ENCODE results near the gene TRPT1. TPM values are rescaled to one million over a fixed set of nuclear protein-coding genes. Genes with fewer than 3 reads are reported as not detected.

Gene TRPT1
- total RNA-seq, 2 experiments from 2014 or later: 37.8 to 44.8 TPM

DNA sequence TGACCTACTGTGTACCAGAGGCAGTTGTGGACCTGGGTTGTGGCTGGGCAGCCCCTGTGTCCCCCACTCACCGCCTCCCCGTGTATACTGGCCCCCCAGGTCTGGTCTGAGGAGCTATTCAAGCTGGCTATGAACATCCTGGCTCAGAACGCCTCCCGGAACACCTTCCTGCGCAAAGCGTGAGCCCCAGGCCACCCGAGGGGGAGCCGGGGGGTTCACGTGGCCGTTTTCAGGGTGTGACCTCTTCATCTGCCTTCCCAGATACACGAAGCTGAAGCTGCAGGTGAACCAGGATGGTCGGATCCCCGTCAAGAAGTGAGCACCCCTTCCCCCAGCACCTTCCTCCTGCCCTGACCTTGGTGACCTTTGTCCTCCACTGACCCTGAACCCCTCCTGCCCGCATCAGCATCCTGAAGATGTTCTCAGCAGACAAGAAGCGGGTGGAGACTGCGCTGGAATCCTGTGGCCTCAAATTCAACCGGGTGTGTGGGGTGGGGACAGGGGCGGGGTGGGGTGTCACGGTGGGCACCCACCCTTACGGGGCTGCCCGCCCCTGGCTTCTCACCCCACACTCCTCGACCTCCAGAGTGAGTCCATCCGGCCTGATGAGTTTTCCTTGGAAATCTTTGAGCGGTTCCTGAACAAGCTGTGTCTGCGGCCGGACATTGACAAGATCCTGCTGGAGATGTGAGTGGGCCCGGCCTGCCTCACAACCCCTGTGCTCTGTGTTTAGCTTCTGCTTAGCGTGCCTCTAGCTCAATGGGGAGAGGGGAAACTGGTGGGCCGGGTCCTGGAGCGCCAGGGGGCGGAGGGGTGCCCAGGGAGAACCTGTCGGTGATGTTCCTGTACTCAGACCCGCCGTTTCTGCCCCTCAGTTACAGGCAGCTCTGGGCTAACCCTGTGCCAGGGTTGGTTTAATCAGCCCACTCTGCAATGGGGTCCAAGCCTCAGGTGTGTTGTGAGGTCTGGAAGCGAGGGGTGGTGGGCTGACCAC is 29.4 kb upstream of the TRPT1 start:
- no peaks in the 10 kb centered on the region for H3K9me3 Mint-ChIP-seq (ENCODE audit: insufficient read depth)
- ChIA-PET POLR2A (interaction anchor here (0.7 to 1.2 kb wide), 3 partner anchors 14 to 29 kb away, joined by 3 to 5 read pairs (median 3); partner anchors contain the start of genes NUDT22 and TRPT1), CTCF (interaction anchor here (0.6 to 1.9 kb wide), 4 partner anchors 9 to 27 kb away, joined by 3 to 4 read pairs (median 4); partner anchors contain the start of gene PPP1R14B)
- H3K36me3 Mint-ChIP-seq (ENCODE audit: low read depth): peaks cover 15% of the 10 kb centered on the region
- no peak overlapping the region for H3K27ac Mint-ChIP-seq
- DNase-seq: no peak
- no peak overlapping the region for H3K4me3 Mint-ChIP-seq
- H3K4me1 Mint-ChIP-seq (ENCODE audit: low read depth): peaks cover 35% of the 10 kb centered on the region
- H3K27me3 Mint-ChIP-seq (ENCODE audit: low read depth): no peaks in the 10 kb centered on the region
- no peak for ATAC-seq

DNA sequence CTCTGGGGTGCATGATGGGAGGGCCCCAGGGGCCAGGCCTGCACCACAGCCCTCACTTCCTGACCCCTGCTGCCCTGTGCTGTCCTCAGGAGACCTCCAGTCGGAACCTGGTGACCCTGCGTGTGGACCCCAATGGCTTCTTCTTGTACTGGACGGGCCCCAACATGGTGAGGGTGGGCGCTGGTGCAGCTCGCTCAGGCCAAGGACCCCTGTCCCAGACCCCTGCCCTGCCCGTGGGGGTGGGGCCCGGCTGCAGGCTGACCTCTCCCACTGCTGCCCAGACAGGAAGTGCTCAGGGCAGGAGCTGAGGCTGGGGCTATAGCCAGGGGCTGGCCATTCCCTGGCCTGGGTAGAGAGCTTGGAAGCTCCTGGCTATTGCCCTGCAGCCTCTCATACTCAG is 28.3 kb upstream of the TRPT1 start:
- no peak overlapping the region for H3K4me3 Mint-ChIP-seq
- H3K27ac Mint-ChIP-seq: no peak overlapping the region
- ChIA-PET CTCF (interaction anchor here (1.5 to 1.9 kb wide), 2 partner anchors 10 to 28 kb away, joined by 3 to 4 read pairs; no protein-coding TSS in a partner anchor), POLR2A (interaction anchor here (0.7 to 1.2 kb wide), 2 partner anchors 15 kb away, joined by 3 to 5 read pairs; no protein-coding TSS in a partner anchor)
- H3K36me3 Mint-ChIP-seq (ENCODE audit: low read depth): peaks cover 8% of the 10 kb centered on the region
- peaks cover 36% of the 10 kb centered on the region for H3K4me1 Mint-ChIP-seq (ENCODE audit: low read depth)
- DNase-seq: no peak
- H3K9me3 Mint-ChIP-seq (ENCODE audit: insufficient read depth): no peaks in the 10 kb centered on the region
- no peaks in the 10 kb centered on the region for H3K27me3 Mint-ChIP-seq (ENCODE audit: low read depth)
- ATAC-seq: no peak

DNA sequence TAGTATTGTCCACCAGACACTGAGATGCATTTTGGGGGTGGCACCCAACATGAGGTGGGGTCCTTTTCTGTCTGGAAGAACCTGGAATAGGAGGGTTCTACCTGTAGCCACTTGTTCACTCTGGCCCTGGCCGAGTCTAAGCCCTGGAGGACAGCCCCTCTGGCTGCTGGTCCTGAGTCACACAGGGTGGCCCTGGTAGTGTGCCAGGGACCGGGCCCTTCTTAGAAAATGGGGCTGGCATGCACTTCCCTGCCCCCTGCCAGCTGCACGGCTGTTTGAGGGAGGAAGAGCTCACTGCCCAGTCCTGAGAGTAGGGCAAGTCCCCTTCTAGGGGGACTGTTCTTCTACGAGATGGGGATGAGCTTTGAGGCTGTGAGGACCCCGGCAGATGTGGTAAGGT is 27.5 kb upstream of the TRPT1 start:
- DNase-seq (no peak), ATAC-seq (no peak)
- H3K27me3 Mint-ChIP-seq (ENCODE audit: low read depth): no peaks in the 10 kb centered on the region
- H3K27ac Mint-ChIP-seq: no peak overlapping the region
- POLR2A ChIA-PET: interaction anchor here (0.7 kb wide), 1 partner anchor 15 kb away, joined by 3 read pairs; no protein-coding TSS in a partner anchor
- no peaks in the 10 kb centered on the region for H3K9me3 Mint-ChIP-seq (ENCODE audit: insufficient read depth)
- CTCF ChIA-PET: interaction anchor here (1.5 to 1.9 kb wide), 2 partner anchors 9 to 29 kb away, joined by 3 to 4 read pairs; no protein-coding TSS in a partner anchor
- H3K4me3 Mint-ChIP-seq: peak overlapping the region; percentile 18
- H3K4me1 Mint-ChIP-seq (ENCODE audit: low read depth): peaks cover 33% of the 10 kb centered on the region
- peaks cover 7% of the 10 kb centered on the region for H3K36me3 Mint-ChIP-seq (ENCODE audit: low read depth)

DNA sequence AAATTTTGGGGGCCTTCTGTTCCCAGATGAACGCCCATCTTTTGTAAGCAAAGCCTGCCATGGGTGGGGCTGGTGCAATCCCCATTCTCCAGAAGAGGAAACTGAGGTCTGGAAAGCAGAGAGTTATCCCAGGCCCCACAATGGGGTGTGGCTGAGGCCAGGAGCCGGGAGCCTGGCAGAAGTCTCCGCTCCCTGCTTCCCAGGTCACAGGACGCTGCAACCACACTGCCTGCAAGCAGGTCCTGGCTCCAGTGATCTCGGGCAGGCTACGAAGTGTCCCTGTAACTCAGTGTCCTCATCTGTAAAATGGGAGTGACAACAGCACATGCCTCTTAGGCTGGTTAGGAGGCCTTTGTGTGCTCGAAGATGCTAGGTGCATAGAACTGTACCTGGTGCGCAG is 27.1 kb upstream of the TRPT1 start:
- ChIA-PET CTCF (interaction anchor here (3.7 kb wide), 2 partner anchors 15 to 48 kb away, joined by 23 to 63 read pairs; partner anchors contain the start of gene CATSPERZ), POLR2A (interaction anchor here (2.4 kb wide), 1 partner anchor 46 kb away, joined by 9 read pairs; the partner anchor contains the start of gene FERMT3)
- H3K9me3 Mint-ChIP-seq (ENCODE audit: insufficient read depth): no peaks in the 10 kb centered on the region
- peaks cover 7% of the 10 kb centered on the region for H3K36me3 Mint-ChIP-seq (ENCODE audit: low read depth)
- no peak for ATAC-seq
- no peak overlapping the region for H3K27ac Mint-ChIP-seq
- DNase-seq: no peak
- peaks cover 36% of the 10 kb centered on the region for H3K4me1 Mint-ChIP-seq (ENCODE audit: low read depth)
- H3K27me3 Mint-ChIP-seq (ENCODE audit: low read depth): no peaks in the 10 kb centered on the region
- H3K4me3 Mint-ChIP-seq: peak overlapping the region; percentile 18

DNA sequence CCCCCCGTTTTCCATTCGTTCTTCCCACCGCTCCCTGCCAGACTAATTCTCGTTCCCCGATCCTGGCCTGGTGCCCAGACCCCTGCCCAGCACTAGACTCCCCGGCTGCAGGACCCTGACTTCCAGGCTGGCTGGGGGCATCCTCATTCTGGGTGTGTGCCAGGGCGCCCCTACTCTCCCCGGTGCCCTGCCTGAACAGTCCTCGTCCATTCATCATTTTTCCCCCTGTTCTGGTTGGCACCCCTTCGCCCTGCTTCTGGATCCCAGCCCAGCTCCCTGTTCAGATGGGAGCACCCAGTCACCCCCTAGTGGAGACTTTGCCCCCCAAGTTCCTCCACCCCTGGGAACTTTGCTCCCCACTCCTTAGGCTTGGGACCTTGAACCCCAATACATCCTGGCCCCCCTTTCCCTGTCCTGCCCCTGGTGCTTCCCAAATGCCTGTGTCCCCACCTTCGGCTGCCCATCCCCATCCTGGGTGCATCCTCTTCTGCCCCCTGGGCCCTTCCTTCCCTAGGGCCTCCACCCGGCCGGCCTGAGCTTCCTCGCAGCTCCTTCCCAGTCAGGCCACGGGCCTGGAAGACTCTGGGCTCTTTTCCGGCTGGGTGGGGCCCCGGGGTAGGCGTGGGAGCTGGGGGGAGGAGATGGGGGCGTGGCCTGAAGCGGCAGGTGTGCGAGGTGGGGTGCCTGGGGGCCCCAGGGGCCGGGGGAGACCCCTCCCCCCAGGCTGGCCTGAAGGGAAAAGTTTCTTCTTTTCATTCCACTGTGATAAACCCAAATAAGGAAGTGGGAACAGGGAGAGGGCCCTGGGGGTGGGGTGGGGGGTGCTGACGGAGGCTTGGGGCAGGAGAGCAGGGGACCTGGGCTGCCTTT is 26.3 kb upstream of the TRPT1 start:
- Mint-ChIP-seq H3K27ac (peak overlapping the region; percentile 48), H3K4me3 (peak overlapping the region; percentile 89), H3K36me3 (ENCODE audit: low read depth) (peaks cover 4% of the 10 kb centered on the region), H3K9me3 (ENCODE audit: insufficient read depth) (no peaks in the 10 kb centered on the region), H3K4me1 (ENCODE audit: low read depth) (peaks cover 41% of the 10 kb centered on the region), H3K27me3 (ENCODE audit: low read depth) (no peaks in the 10 kb centered on the region)
- ATAC-seq (peak; percentile 15), DNase-seq (peak; percentile 42)
- CTCF ChIA-PET: interaction anchor here (0.6 to 3.7 kb wide), 8 partner anchors 10 to 67 kb away, joined by 3 to 63 read pairs (median 8); partner anchors contain the start of genes CATSPERZ and FKBP2
- POLR2A ChIA-PET: interaction anchor here (0.5 to 2.4 kb wide), 6 partner anchors 9 to 67 kb away, joined by 3 to 18 read pairs (median 4); partner anchors contain the start of genes FERMT3 and STIP1

DNA sequence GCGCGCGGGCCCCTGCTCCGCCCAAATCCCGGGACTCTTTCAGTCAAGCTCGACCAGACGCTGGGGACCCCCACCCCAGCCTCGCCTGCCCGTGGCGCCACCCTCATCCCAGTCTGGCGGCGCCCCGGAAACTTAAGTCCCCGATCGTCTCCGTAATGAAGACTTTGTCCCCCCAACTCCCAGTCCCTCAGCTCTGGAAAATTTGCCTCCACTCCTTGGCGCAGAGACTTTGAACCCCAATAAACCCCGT is 25.7 kb upstream of the TRPT1 start:
- peaks cover 44% of the 10 kb centered on the region for H3K4me1 Mint-ChIP-seq (ENCODE audit: low read depth)
- peaks cover 4% of the 10 kb centered on the region for H3K36me3 Mint-ChIP-seq (ENCODE audit: low read depth)
- H3K27ac Mint-ChIP-seq: peak overlapping the region; percentile 48
- ChIA-PET POLR2A (interaction anchor here (0.5 to 2.4 kb wide), 6 partner anchors 10 to 66 kb away, joined by 3 to 18 read pairs (median 4); partner anchors contain the start of genes FERMT3 and STIP1), CTCF (interaction anchor here (0.6 to 3.7 kb wide), 8 partner anchors 10 to 66 kb away, joined by 3 to 63 read pairs (median 8); partner anchors contain the start of genes CATSPERZ and FKBP2)
- ATAC-seq: no peak
- no peak for DNase-seq
- no peaks in the 10 kb centered on the region for H3K9me3 Mint-ChIP-seq (ENCODE audit: insufficient read depth)
- peak overlapping the region; percentile 89 for H3K4me3 Mint-ChIP-seq
- no peaks in the 10 kb centered on the region for H3K27me3 Mint-ChIP-seq (ENCODE audit: low read depth)

DNA sequence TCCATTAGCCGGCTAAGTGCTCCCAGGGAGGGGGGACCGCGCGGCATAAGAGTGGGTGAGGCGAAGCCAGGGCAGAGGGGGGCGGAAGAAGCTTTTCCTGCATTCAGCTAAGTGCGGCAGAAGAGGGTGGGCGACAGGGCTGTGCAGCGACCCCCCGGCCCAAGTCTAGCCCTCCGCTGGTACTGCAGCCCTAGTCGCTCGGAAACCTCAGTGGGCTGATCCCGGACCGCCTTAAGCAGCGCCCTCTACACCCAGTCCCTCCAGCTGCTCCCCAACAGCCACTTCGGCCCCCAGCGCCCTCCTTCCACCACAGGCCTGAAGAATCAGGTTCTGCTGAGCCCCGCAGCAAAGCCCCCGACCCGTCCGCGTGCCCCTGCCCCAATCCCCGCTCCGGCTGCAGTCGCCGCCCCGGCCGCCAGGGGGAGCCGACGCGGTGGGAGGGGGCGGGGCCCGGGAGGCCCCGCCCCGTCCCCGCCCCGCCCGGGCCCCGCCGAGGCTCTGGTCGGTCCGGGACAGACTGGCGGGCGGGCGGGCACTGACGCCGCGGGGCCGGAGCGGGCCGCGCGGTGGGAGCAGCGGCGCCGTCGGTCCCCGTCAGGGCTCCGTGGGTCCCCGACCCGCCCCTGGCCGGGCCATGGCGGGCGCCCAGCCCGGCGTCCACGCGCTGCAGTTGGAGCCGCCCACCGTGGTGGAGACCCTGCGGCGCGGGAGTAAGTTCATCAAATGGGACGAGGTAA is 25.2 kb upstream of the TRPT1 start, which contains the start of gene PLCB3:
PLCB3 (plus strand) TSS at position 515 of the 737 bp plus-strand sequence; CDS start at position 635, 120 bp downstream.
- ChIA-PET POLR2A (interaction anchor here (0.6 to 2.4 kb wide), 6 partner anchors 10 to 66 kb away, joined by 3 to 18 read pairs (median 6); partner anchors contain the start of genes BAD, FERMT3 and STIP1), CTCF (interaction anchor here (0.6 to 3.7 kb wide), 15 partner anchors 9 to 80 kb away, joined by 3 to 63 read pairs (median 5); partner anchors contain the start of genes CATSPERZ, DNAJC4, FKBP2 and STIP1)
- H3K4me3 Mint-ChIP-seq: peak within 1 kb of the TSS; percentile 89
- no peaks in the 10 kb centered on the region for H3K27me3 Mint-ChIP-seq (ENCODE audit: low read depth)
- ATAC-seq (peak; percentile 71), DNase-seq (peak; percentile 67)
- peaks cover 44% of the 10 kb centered on the region for H3K4me1 Mint-ChIP-seq (ENCODE audit: low read depth)
- peak within 1 kb of the TSS; percentile 73 for H3K27ac Mint-ChIP-seq
- H3K36me3 Mint-ChIP-seq (ENCODE audit: low read depth): peaks cover under 1% of the 10 kb centered on the region
- no peaks in the 10 kb centered on the region for H3K9me3 Mint-ChIP-seq (ENCODE audit: insufficient read depth)

DNA sequence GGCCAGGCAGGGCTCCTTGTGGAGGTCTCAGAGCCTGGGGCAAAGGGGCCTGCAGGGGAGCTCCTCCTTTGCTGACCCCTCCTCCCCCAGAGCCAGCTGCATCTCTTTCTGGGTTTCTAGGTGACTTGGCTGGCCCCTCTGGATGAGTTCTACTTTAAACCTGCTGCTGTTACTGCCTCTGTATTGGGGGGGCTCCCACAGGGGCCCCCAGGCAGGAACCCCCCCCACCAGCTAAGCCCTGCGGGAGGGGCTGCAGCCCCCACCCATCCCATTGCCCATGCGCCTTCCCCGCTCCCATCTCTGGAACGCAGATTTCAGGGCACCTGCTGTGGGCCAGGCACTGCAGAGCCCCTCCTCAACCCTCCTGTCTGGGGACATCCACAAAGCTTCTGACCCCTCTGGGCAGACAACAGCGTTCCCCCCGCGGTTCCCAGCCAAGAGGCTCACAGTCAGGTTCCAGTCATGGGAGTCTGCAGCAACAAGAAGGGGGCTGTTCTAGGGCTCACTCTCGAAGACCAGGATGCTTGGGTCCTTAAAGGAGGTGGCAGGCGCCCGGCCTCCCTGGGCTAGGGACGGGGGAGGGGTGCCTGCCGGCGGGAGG is 24.5 kb upstream of the TRPT1 start:
- no peak for ATAC-seq
- H3K36me3 Mint-ChIP-seq (ENCODE audit: low read depth): no peaks in the 10 kb centered on the region
- CTCF ChIA-PET: interaction anchor here (0.7 to 3.7 kb wide), 11 partner anchors 8 to 81 kb away, joined by 3 to 63 read pairs (median 5); partner anchors contain the start of genes CATSPERZ, DNAJC4 and STIP1
- POLR2A ChIA-PET: interaction anchor here (0.6 to 2.4 kb wide), 6 partner anchors 9 to 43 kb away, joined by 3 to 18 read pairs (median 6); partner anchors contain the start of genes BAD, FERMT3 and FKBP2
- peak overlapping the region; percentile 80 for H3K4me3 Mint-ChIP-seq
- peaks cover 44% of the 10 kb centered on the region for H3K4me1 Mint-ChIP-seq (ENCODE audit: low read depth)
- no peak for DNase-seq
- no peak overlapping the region for H3K27ac Mint-ChIP-seq
- H3K9me3 Mint-ChIP-seq (ENCODE audit: insufficient read depth): no peaks in the 10 kb centered on the region
- H3K27me3 Mint-ChIP-seq (ENCODE audit: low read depth): no peaks in the 10 kb centered on the region

DNA sequence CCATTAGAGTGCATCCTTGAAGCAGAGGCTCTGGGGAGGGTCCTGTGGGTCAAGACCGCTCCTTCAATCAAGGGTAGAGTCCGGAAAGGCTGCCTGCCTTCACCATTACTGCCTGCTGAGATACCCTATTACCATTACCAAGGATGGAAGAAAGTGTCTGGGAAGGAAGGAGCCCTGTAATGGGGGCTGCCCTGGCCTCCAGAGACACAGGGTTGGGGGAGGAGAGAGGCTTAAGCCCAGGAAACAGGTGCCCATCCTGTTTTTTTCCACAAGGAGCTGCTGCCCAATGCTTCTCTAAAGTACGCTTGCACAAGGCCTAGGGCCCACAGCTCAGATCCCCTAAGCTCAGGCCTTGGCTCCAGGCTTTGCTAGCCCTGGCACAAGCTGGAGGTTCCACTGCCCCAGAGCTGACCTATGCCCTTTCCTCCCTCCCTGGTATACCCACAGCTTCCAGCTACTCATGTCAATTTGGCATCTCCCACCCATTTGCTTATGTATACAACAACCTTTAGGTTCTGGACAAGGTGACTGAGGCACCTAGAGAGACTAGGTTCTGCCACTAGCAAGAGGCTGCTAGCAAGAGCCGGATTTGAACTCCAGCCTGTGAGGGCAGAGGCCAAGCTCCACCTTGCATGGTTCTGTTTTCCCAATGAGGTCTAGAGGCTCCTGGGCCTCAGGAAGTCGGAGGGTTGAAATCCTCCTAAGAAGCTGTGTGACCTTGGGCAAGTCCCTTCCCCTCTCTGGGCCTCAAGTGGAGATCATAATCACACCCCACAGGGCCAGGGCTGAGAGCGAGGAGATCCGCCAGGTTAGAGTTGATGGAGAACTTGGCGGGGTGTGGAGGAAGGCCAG is 23.8 kb upstream of the TRPT1 start:
- Mint-ChIP-seq H3K27me3 (ENCODE audit: low read depth) (no peaks in the 10 kb centered on the region), H3K4me1 (ENCODE audit: low read depth) (peaks cover 47% of the 10 kb centered on the region), H3K27ac (no peak overlapping the region), H3K9me3 (ENCODE audit: insufficient read depth) (no peaks in the 10 kb centered on the region), H3K4me3 (no peak overlapping the region), H3K36me3 (ENCODE audit: low read depth) (no peaks in the 10 kb centered on the region)
- CTCF ChIA-PET: interaction anchor here (0.7 to 3.7 kb wide), 11 partner anchors 7 to 91 kb away, joined by 3 to 63 read pairs (median 5); partner anchors contain the start of genes CATSPERZ, DNAJC4 and STIP1
- POLR2A ChIA-PET: interaction anchor here (0.6 to 1.5 kb wide), 4 partner anchors 9 to 35 kb away, joined by 3 to 7 read pairs (median 4); partner anchors contain the start of genes BAD and FKBP2
- DNase-seq (no peak), ATAC-seq (no peak)
